OCI-LY3 (cell line): ENCODE results near the gene INTS4.
"Not testable (repeated sequence)": the region's sequence is repeated elsewhere in the genome, so short reads cannot be mapped to it uniquely, and the experiment has no call there.

Experiments
- CTCF ChIP-seq: fragments of 200-600, 300-600 bp; sonication (generic); IDR thresholded peaks from 2 replicates; pipeline ENCODE4 v1.5.1; 2014; ENCODE audit warnings: antibody characterized with exemption, low read length, low read depth
- EZH2phosphoT487 ChIP-seq: fragments of 200-600 bp; shearing (Covaris generic); IDR thresholded peaks from 2 replicates; pipeline ENCODE4 v1.6.1; 2018; ENCODE audit warnings: antibody characterized with exemption, mixed run types, low read depth

GRCh38 chr11:77894949-77895348, 99.5 kb downstream of the INTS4 start:
- not testable (repeated sequence) for TF ChIP-seq CTCF, EZH2phosphoT487
